Coronary artery (tissue), 2 donors: ENCODE results near the gene RFNG.
A peak's percentile ranks its signal among the peaks of the same experiment; 100 is the strongest.
"Not testable (repeated sequence)": the region's sequence is repeated elsewhere in the genome, so short reads cannot be mapped to it uniquely, and the experiment has no call there.

Experiments used
- DNase-seq: peaks from one replicate; pipeline ENCODE4 v3.0.0-alpha.2; 2017; ENCODE audit warnings: low spot score
- H3K27ac ChIP-seq, 2 donors: fragments of 200-600 bp; sonication (generic); one replicate each; pipeline ENCODE4 v1.5.1; 2016 to 2019
- H3K4me3 ChIP-seq: fragments of 200-600 bp; sonication (generic); 2 replicates; pipeline ENCODE4 v1.5.1; 2016; ENCODE audit warnings: mild to moderate bottlenecking, moderate library complexity
- TF ChIP-seq, protein P1 (sequence below): fragments of 200-600 bp; sonication (generic); IDR thresholded peaks from one replicate; pipeline ENCODE4 v1.5.1; 2019; ENCODE audit warnings: antibody characterized with exemption

Gene RFNG

DNA sequence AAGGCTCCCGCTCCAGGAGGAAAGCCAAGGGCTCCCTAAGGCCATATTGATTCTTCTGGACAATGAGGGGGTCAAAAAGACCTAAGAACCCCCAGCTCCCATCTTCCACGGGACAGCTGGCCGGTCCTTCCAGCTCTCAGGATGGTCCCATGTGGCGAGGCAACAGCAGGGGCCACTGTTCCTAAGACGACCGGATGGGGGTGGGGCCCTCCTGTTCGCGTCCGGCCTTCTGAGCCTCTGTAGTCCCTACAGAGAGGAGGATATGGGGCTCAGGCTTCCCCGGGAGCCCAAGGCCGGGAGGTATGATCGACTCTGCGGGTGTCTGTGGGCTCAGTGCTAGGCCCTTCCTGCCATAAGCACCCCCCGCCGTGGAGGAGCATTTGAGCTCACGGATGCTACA lies 8.1 kb downstream of the RFNG start:
- TF ChIP-seq, protein P1, sequence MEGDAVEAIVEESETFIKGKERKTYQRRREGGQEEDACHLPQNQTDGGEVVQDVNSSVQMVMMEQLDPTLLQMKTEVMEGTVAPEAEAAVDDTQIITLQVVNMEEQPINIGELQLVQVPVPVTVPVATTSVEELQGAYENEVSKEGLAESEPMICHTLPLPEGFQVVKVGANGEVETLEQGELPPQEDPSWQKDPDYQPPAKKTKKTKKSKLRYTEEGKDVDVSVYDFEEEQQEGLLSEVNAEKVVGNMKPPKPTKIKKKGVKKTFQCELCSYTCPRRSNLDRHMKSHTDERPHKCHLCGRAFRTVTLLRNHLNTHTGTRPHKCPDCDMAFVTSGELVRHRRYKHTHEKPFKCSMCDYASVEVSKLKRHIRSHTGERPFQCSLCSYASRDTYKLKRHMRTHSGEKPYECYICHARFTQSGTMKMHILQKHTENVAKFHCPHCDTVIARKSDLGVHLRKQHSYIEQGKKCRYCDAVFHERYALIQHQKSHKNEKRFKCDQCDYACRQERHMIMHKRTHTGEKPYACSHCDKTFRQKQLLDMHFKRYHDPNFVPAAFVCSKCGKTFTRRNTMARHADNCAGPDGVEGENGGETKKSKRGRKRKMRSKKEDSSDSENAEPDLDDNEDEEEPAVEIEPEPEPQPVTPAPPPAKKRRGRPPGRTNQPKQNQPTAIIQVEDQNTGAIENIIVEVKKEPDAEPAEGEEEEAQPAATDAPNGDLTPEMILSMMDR = no peak
- no peak overlapping the region for H3K4me3 ChIP-seq
- DNase-seq = no peak

DNA sequence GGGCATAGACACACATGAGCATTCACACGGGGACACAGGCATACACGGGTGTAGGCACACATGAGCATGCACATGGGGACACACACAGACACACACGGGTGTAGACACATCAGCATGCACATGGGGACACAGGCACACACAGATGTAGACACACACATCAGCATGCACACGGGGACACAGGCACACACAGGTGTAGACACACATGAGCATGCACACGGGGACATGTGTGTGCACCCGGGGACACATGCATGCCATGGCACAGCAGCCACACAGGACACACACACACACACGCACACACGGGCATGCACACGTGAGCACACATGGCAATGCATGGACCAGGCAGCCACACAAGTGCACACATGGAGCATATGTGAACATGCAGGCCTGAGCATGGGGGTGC lies 9.0 kb downstream of the RFNG start:
- H3K27ac ChIP-seq = no peak overlapping the region
- no peak for DNase-seq
- H3K4me3 ChIP-seq = no peak overlapping the region
- TF ChIP-seq, protein P1 = no peak

More for the DNA sequence above, 8.1 kb downstream of the RFNG start:
- no peak overlapping the region for H3K27ac ChIP-seq

DNA sequence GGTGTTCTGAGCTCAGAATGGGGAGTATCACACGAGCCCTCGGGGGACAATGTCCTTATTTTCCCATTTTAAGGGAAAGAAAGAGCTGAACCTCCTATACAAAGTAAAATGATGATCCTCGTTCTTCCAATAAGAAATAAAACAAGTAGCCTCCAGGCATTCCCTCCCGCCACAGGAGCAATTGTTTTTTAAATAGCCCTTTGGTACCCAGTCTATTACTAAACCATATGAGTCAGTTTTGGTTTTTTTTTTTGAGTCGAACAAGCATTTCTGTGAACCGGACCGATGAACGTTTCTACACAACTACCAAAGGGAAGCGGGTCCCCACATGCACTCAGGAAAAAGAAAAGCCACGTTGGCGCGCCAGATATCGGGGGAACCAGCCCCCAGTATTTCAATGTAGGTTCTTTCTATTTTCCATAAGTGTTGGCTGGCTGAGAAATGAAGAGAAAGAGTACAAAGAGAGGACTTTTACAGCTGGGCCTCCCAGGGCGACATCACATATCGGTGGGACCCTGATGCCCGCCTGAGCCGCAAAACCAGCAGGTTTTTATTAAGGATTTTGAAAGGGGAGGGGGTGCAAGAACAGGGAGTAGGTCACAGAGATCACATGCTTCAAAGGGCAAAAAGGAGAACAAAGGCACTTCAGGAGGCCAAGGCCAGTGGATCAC lies 10.3 kb downstream of the RFNG start:
- Histone ChIP-seq H3K4me3 (no peak overlapping the region), H3K27ac (no peak overlapping the region)
- TF ChIP-seq, protein P1 = no peak
- DNase-seq = no peak

DNA sequence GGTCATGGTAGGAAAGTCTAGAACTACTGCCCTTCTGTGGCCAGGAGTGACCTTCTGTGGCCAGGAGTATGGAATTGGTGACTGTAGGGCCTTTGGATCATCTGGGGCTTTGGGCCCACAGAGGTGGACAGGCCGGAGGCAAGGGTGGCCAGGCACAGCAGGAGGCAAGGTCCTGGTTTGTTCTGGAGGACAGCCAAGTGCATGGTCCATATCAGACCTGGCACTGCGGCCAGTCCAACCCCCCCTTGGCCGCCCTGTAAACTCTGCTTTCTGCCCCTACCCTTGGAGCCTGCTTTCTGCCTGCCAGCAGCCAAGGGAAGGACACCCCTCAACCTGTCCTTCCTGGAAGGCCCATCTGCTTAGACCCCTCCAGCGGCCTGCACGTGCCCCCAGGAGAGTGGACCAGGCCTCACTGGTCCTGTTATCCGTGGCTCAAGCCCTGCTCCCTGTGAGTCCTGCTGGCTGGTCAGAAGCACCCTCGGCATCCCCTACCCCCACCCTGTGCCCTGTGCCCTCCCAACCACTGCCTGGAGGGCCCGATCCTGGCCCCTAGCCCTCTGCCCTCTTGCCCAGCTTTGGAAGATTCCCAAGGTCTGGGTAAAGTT lies 11.8 kb downstream of the RFNG start:
- TF ChIP-seq, protein P1 = no peak
- Histone ChIP-seq H3K4me3 (no peak overlapping the region), H3K27ac (no peak overlapping the region)
- no peak for DNase-seq

DNA sequence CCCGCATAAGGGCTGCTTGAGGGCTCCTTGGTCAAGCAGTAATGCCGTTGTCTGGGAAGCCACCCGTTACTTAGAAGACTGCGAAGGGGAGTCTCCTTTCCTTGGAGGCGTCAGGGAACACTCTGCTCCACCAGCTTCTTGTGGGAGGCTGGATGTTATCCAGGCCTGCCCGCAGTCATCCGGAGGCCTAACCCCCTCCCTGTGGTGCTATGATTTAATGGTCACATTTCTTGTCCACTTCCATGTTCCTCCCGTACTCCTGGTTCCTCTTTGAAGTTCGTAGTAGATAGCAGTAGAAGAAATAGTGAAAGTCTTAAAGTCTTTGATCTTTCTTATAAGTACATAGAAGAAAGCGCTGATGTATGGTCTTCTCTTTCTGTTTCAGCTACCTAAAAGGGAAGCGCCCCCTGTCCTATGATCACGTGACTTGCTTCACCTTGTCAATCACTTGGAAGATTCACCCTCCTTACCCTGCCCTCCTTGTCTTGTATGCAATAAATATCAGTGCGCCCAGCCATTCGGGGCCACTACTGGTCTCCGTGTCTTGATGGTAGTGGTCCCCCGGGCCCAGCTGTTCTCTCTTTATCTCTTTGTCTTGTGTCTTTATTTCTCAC lies 12.7 kb downstream of the RFNG start:
- not testable (repeated sequence) for DNase-seq, H3K27ac ChIP-seq, H3K4me3 ChIP-seq

- no peak for DNase-seq
- H3K4me3 ChIP-seq = peak overlapping the region; percentile 92
- peak overlapping the region; percentile 77 to 100 for H3K27ac ChIP-seq
- TF ChIP-seq, protein P1 = no peak
Observed at GRCh38 chr17:82037889-82038195, 13.8 kb downstream of the RFNG start.

- H3K4me3 ChIP-seq = peak within 1 kb of the TSS; percentile 92
- H3K27ac ChIP-seq = peak within 1 kb of the TSS; percentile 77 to 100
- TF ChIP-seq, protein P1 = peak; percentile 60
- peak; percentile 98 for DNase-seq
Observed at GRCh38 chr17:82037092-82037888, 14.3 kb downstream of the RFNG start, which contains the start of gene DCXR. TSS of gene DCXR (minus strand) at chr17:82037697. CDS start at chr17:82037682, 15 bp downstream.
